Transverse colon (tissue), 4 donors: Measurements from ENCODE around the gene NUP62.

ENCODE experiments used
- POLR2AphosphoS5 ChIP-seq, 3 donors: sonication (generic); formaldehyde crosslinking; IDR thresholded peaks; one replicate each; pipeline ENCODE4 v1.6.1; 2016; ENCODE audit warnings: antibody characterized with exemption in 3 of 3
- TF ChIP-seq, protein P1 (sequence below), 5 experiments: fragments of 200-600 bp in 3 of 5; fragments of 450-650 bp in 2 of 5; sonication (generic) in 3 of 5; IDR thresholded peaks; 1 replicate in 2 of 5; 2 replicates in 3 of 5; pipeline ENCODE4 v1.5.1; 2016 to 2017; ENCODE audit warnings: antibody characterized with exemption in 5 of 5, inconsistent platforms in 3 of 5, mild to moderate bottlenecking in 2 of 5, moderate library complexity in 1 of 5

DNA sequence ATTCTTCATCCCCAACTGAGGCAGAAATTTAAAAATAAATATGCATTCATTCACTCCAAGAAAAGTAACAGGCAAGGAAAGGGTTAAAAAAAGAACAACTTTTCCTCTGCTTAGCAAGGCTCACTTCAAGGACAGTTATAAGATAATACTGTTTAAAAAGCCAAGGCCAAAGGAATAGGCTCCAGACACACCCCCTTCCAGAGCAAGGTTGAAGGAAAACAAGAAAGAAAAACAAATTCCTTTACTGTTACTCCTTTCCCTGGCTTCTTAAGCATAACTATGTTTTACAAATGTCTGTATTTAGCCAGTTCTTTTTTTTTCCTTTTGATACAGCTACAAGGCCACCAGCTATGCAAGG is 23.2 kb upstream of the NUP62 start:
- TF ChIP-seq, protein P1, sequence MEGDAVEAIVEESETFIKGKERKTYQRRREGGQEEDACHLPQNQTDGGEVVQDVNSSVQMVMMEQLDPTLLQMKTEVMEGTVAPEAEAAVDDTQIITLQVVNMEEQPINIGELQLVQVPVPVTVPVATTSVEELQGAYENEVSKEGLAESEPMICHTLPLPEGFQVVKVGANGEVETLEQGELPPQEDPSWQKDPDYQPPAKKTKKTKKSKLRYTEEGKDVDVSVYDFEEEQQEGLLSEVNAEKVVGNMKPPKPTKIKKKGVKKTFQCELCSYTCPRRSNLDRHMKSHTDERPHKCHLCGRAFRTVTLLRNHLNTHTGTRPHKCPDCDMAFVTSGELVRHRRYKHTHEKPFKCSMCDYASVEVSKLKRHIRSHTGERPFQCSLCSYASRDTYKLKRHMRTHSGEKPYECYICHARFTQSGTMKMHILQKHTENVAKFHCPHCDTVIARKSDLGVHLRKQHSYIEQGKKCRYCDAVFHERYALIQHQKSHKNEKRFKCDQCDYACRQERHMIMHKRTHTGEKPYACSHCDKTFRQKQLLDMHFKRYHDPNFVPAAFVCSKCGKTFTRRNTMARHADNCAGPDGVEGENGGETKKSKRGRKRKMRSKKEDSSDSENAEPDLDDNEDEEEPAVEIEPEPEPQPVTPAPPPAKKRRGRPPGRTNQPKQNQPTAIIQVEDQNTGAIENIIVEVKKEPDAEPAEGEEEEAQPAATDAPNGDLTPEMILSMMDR (IDR thresholded peaks at IDR 0.05) = no peak
- no peak for TF ChIP-seq POLR2AphosphoS5 (IDR thresholded peaks at IDR 0.05)
